ENCODE measurements around the gene CLDN2.

The CLDN2 gene

GRCh38 chrX:106921637-106922036 lies 1.4 kb downstream of the CLDN2 start:
- DNase-seq (ENCODE audit: low read depth in 2 of 2): no peak

GRCh38 chrX:106927023-106927422 lies 6.8 kb downstream of the CLDN2 start:
- no peak for DNase-seq (ENCODE audit: low read depth in 2 of 2)

GRCh38 chrX:106927700-106928099 lies 7.5 kb downstream of the CLDN2 start:
- no peak for DNase-seq (ENCODE audit: low read depth in 2 of 2)

GRCh38 chrX:106928227-106928626 lies 8.0 kb downstream of the CLDN2 start:
- DNase-seq (ENCODE audit: low read depth in 2 of 2): no peak

- DNase-seq (ENCODE audit: low read depth in 2 of 2): no peak
Measured at GRCh38 chrX:106931831-106932491, 11.8 kb downstream of the CLDN2 start.

- no peak for DNase-seq (ENCODE audit: low read depth in 2 of 2)
Measured at GRCh38 chrX:106932492-106932923, 12.3 kb downstream of the CLDN2 start.

- DNase-seq (ENCODE audit: low read depth in 2 of 2): no peak
Measured at GRCh38 chrX:106932960-106933537, 12.8 kb downstream of the CLDN2 start.

GRCh38 chrX:106933538-106933961 lies 13.3 kb downstream of the CLDN2 start:
- DNase-seq (ENCODE audit: low read depth in 2 of 2): no peak

GRCh38 chrX:106935175-106935574 lies 15.0 kb downstream of the CLDN2 start:
- DNase-seq (ENCODE audit: low read depth in 2 of 2): no peak

- no peak for DNase-seq (ENCODE audit: low read depth in 2 of 2)
Measured at GRCh38 chrX:106936246-106936645, 16.0 kb downstream of the CLDN2 start.

GRCh38 chrX:106939566-106939965 lies 19.4 kb downstream of the CLDN2 start:
- no peak for DNase-seq (ENCODE audit: low read depth in 2 of 2)

GRCh38 chrX:106940068-106940467 lies 19.9 kb downstream of the CLDN2 start:
- DNase-seq (ENCODE audit: low read depth in 2 of 2): no peak

- DNase-seq (ENCODE audit: low read depth in 2 of 2): no peak
Measured at GRCh38 chrX:106946464-106946863, 26.3 kb downstream of the CLDN2 start.

- no peak for DNase-seq (ENCODE audit: low read depth in 2 of 2)
Measured at GRCh38 chrX:106948641-106949040, 28.4 kb downstream of the CLDN2 start.

GRCh38 chrX:106949366-106949765 lies 29.2 kb downstream of the CLDN2 start:
- no peak for DNase-seq (ENCODE audit: low read depth in 2 of 2)

- no peak for DNase-seq (ENCODE audit: low read depth in 2 of 2)
Measured at GRCh38 chrX:106950381-106950780, 30.2 kb downstream of the CLDN2 start.

- DNase-seq (ENCODE audit: low read depth in 2 of 2): no peak
Measured at GRCh38 chrX:106951230-106951629, 31.0 kb downstream of the CLDN2 start.

- no peak for DNase-seq (ENCODE audit: low read depth in 2 of 2)
Measured at GRCh38 chrX:106952089-106952488, 31.9 kb downstream of the CLDN2 start.

- DNase-seq (ENCODE audit: low read depth in 2 of 2): no peak
Measured at GRCh38 chrX:106952538-106952937, 32.3 kb downstream of the CLDN2 start.

GRCh38 chrX:106952988-106953387 lies 32.8 kb downstream of the CLDN2 start:
- no peak for DNase-seq (ENCODE audit: low read depth in 2 of 2)

- no peak for DNase-seq (ENCODE audit: low read depth in 2 of 2)
Measured at GRCh38 chrX:106954041-106954440, 33.8 kb downstream of the CLDN2 start.

GRCh38 chrX:106955004-106955772 lies 35.0 kb downstream of the CLDN2 start:
- no peak for DNase-seq (ENCODE audit: low read depth in 2 of 2)

GRCh38 chrX:106957856-106958255 lies 37.7 kb downstream of the CLDN2 start:
- DNase-seq (ENCODE audit: low read depth in 2 of 2): no peak
